Muscle of leg (tissue), 11 donors: ENCODE results near the gene PGLYRP2. TPM values are rescaled to one million over a fixed set of nuclear protein-coding genes. Genes with fewer than 3 reads are reported as not detected.

ENCODE experiments used
- DNase-seq: peaks from one replicate; pipeline ENCODE4 v3.0.0; 2013
- H3K27ac ChIP-seq: one replicate; pipeline ENCODE4 v1.5.1; 2013; ENCODE audit warnings: mild to moderate bottlenecking, low read length, control low read depth
- H3K27me3 ChIP-seq: one replicate; pipeline ENCODE4 v1.6.1; 2013; ENCODE audit warnings: low read length; ENCODE audit not compliant: control insufficient read depth, insufficient read depth
- H3K36me3 ChIP-seq: one replicate; pipeline ENCODE4 v1.6.1; 2013; ENCODE audit warnings: low read length; ENCODE audit not compliant: control insufficient read depth, insufficient read depth
- H3K4me1 ChIP-seq: one replicate; pipeline ENCODE4 v1.6.1; 2013; ENCODE audit warnings: low read length; ENCODE audit not compliant: control insufficient read depth, insufficient read depth
- H3K4me3 ChIP-seq: one replicate; pipeline ENCODE4 v1.5.1; 2013; ENCODE audit warnings: low read length, control low read depth
- H3K9me3 ChIP-seq: replicated peaks from 2 replicates; pipeline ENCODE4 v1.6.1; 2013; ENCODE audit warnings: low read depth, low read length; ENCODE audit not compliant: control insufficient read depth
- WGBS: methylation state at CpG from one replicate; pipeline ENCODE4 v1.1.5; 2013; ENCODE audit warnings: missing lambda C conversion rate; ENCODE audit not compliant: insufficient coverage; 5-methylcytosine and 5-hydroxymethylcytosine counted together
- polyA plus RNA-seq, 8 donors: library from polyadenylated mRNA; unstranded; fragments of 120-200 nt; gene quantifications; one replicate each; pipeline versions ENCODE4 v1.2.1 to v1.2.3, GENCODE V29; 2013; ENCODE audit warnings: inconsistent platforms in 1 of 8, low replicate concordance in 1 of 8; ENCODE audit not compliant: insufficient read length in 8 of 8, insufficient read depth in 1 of 8
- total RNA-seq: library from RNA; stranded (reverse); fragments of 120-200 nt; gene quantifications from one replicate; pipeline ENCODE4 v1.2.4, GENCODE V29; 2013

Gene PGLYRP2
- total and polyA plus RNA-seq, 9 donors = 0.28 TPM; not detected in 8

DNA sequence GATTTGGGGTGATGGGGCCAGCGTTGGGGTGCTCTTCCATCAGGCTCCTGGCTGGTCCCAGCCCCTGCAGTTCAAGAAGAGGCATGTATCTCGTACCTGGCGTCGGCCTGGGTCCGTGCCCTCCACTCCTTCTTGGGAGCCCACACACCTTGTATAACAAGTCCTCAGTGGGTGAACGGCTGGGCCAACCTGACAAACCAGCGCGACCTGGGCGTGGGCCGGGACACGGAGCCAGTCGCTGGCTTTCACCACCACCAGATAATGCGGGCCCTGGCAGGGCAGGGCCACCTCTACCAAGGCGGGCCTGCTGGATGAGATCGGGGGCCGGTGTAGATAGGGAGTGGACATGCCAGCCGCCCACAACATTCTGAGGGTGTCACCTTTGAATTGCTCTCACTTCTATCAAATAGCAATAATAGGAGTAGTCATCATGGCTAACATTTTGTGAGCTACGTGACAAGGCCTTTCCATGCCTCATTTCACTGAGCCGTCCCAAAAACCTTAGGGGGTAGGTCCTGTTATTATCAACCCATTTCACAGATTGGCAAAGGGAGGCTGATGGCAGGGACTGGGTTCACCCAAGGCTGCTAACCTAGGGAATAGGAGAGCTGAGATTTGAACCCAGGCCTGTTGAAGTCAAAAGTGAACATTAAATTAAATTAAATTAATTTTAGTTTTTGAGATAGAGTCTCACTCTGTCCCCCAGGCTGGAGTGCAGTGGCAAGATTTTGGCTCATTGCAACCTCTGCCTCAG lies 32.5 kb upstream of the PGLYRP2 start:
- H3K9me3 ChIP-seq = no peaks in the 10 kb centered on the region
- peaks cover 33% of the 10 kb centered on the region for H3K27me3 ChIP-seq
- no peak for DNase-seq
- 93% methylated on average over 12 of the region's 19 CpGs for WGBS
- H3K4me3 ChIP-seq = no peak overlapping the region
- H3K36me3 ChIP-seq = no peaks in the 10 kb centered on the region
- peaks cover 5% of the 10 kb centered on the region for H3K4me1 ChIP-seq
- no peak overlapping the region for H3K27ac ChIP-seq

DNA sequence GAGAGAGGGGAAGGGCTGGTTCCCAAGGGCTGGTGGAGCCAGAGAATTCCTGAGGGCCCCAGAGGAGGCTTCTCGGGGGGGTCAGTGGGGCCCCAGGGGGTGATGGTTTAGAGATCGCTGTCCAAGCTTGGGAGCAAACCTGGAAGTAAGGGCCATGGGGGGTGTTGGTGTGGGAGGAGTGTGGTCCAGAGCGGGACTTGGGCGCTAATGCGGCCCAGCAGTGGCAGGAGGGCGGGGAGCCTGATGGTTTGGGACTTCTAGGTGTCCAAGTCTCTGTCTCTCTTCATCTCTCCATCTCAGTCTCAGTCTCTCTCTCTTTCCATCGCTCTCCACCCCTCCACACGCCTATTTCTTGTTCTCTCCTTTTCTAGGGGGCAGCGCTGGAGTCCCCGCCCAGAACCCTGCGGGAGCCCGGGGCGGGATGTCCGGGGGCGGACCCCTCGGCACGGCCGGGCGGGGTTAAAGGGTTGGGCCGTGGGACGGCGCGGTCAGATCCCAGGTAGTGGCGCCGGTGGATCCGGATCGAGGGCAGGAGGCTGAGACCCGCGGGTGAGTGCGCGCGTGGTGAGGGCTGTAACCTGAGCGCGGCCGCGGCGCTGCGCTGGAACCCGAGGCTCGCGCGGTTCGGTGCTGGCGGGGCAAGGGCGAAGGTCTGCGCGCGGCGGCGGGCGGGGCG lies 28.9 kb upstream of the PGLYRP2 start, which contains the start of gene CYP4F22:
CYP4F22 (plus strand) TSS at position 491 of the 676 bp plus-strand sequence. CDS start 16,812 bp downstream, outside the sequence.
- DNase-seq = no peak
- 3% methylated on average over 47 of the region's 52 CpGs for WGBS
- Histone ChIP-seq H3K27me3 (peaks cover 40% of the 10 kb centered on the region), H3K36me3 (no peaks in the 10 kb centered on the region), H3K9me3 (no peaks in the 10 kb centered on the region), H3K4me3 (no peak within 1 kb of the TSS), H3K27ac (no peak within 1 kb of the TSS), H3K4me1 (peaks cover 5% of the 10 kb centered on the region)

DNA sequence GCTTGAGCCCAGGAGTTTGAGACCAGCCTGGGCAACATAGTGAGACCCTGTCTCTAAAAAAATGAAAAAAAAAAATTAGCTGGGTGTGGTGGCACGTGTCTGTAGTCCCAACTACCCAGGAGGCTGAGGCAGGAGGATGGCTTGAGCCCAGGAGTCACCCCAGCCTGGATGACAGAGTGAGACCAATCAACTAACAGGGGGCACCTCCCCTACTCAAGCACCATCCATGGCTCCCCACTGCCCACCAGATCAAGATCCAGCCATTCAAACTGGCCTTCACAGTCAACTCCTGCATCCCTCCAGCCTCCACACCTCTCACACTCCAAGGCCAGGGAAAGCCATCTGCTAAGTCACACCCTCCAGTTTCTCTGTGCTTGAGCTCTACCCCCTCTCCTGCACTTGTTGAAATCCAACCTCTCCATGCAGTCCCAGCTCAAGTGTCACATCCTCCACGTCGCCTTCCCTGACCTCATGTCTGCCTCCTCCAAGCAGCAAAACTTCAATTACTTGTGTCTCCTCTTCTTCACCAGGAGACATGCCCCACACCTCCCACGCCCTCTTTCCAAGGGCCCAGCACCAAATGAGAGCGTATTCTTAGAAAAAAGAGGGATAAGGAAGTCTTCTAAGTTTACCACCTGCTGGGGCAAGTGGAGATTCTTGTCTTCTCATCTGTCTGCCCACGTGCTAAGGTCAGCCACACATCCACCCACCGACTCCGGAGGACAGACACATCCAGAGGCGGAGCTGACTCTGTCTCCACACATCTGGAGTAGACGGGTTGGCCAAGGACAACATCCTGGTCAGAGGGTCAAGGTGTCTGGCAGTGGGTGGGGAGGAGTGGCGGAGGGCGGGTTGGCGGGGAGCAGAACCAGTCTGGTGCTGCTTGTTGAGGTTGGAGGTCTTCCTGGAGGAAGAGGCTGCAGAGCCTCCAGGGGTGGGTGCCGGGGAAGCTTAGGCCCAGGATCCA lies 28.1 kb upstream of the PGLYRP2 start:
- no peaks in the 10 kb centered on the region for H3K36me3 ChIP-seq
- H3K4me1 ChIP-seq = peaks cover 5% of the 10 kb centered on the region
- H3K27me3 ChIP-seq = peaks cover 41% of the 10 kb centered on the region
- no peak overlapping the region for H3K4me3 ChIP-seq
- no peaks in the 10 kb centered on the region for H3K9me3 ChIP-seq
- H3K27ac ChIP-seq = no peak overlapping the region
- WGBS = 59% methylated on average over 10 of the region's 14 CpGs
- DNase-seq = no peak

DNA sequence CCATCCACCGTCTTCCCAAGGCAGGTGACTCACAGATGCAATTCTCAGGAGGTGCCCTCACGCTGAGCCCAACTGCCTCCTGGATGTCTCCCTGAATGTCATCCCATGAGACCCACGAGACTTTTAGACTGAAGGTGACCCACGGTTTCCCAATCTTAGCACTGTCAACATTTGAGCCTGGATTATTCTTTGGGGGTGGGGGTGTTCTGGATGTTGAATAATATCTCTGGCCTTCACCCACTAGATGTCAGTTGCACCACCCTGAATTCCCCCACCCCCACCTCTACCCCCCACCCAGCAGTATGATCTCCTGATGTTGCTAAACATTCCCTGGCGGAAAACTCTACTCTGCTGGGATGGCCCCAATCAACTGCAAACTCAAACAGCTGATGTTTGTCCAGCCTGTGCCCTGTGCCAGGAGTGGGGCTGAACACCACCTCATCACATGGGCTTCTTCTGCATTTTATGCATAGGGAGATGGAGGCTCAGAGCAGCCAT lies 26.8 kb upstream of the PGLYRP2 start:
- H3K27me3 ChIP-seq = peaks cover 43% of the 10 kb centered on the region
- peaks cover 5% of the 10 kb centered on the region for H3K4me1 ChIP-seq
- no peak for DNase-seq
- WGBS = 29% methylated on average over 1 of the region's 5 CpGs
- H3K36me3 ChIP-seq = no peaks in the 10 kb centered on the region
- H3K9me3 ChIP-seq = no peaks in the 10 kb centered on the region
- no peak overlapping the region for H3K27ac ChIP-seq
- no peak overlapping the region for H3K4me3 ChIP-seq

DNA sequence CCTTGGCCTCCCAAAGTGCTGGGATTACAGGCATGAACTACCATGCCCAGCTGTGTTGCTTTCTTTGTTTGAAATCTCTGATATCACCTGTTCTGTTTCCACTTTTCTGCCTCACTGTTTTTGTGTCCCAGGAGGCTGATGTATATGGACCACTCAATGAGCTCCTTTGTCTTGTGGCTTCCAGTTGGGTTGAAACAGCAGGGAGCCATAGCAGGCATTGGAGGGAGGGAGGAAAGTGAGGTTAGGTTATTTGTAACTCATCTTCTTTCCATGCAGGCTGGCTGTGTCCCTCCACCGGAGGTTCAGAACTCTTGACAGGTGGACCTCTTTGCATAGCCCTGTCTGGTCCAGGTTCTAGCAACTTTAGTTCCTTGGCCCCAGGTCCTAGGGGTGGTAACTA lies 23.0 kb upstream of the PGLYRP2 start:
- no peak for DNase-seq
- Histone ChIP-seq H3K4me1 (no peaks in the 10 kb centered on the region), H3K27ac (no peak overlapping the region), H3K36me3 (no peaks in the 10 kb centered on the region), H3K9me3 (no peaks in the 10 kb centered on the region), H3K27me3 (peaks cover 20% of the 10 kb centered on the region), H3K4me3 (no peak overlapping the region)
- WGBS = no CpG with 5 or more reads among the region's 1 CpG

DNA sequence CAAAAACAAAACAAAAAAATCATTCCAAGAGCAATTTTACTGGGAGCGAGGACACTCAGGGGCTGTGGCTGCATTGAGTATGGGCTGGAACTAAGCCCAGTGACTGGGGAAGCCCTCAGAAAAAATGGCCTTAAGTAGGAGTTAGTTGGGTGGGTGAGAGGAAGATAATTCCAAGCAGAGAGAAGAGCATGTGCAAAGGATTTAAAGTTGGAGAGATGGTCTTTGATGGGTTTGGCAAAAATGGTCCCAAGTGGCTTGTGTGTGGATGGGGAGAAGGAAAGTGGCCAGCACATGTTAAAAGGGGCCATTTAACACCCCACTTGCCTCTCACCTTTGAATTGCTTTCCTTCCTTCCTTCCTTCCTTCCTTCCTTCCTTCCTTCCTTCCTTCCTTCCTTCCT lies 22.3 kb upstream of the PGLYRP2 start:
- Histone ChIP-seq H3K36me3 (no peaks in the 10 kb centered on the region), H3K27ac (no peak overlapping the region), H3K4me1 (no peaks in the 10 kb centered on the region), H3K4me3 (no peak overlapping the region), H3K9me3 (no peaks in the 10 kb centered on the region), H3K27me3 (peaks cover 15% of the 10 kb centered on the region)
- 33% methylated on average over 1 of the region's 1 CpG for WGBS
- DNase-seq = peak; percentile 12

DNA sequence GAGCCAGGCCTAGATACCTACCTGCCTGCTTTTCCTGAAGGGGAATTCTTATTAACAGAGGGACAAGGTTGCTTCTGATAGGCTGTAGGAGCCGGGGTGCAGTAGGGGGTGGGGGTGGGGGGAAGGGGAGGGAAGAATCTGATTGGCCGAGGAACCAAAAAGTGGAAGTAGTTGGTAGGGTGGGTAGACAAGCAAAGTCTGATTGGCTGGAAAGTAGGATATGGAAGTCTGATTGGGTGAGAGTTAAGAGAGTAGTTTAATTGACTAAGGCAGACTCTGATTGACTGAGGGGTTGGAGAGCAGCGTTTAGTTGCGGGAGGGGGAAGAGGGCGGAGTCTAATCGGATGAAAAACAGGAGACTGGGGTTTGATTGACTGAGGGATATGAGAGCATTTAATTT lies 19.6 kb upstream of the PGLYRP2 start:
- Histone ChIP-seq H3K4me1 (no peaks in the 10 kb centered on the region), H3K36me3 (no peaks in the 10 kb centered on the region), H3K9me3 (no peaks in the 10 kb centered on the region), H3K27ac (no peak overlapping the region), H3K4me3 (no peak overlapping the region), H3K27me3 (peaks cover 9% of the 10 kb centered on the region)
- DNase-seq = no peak
- 34% methylated on average over 5 of the region's 6 CpGs for WGBS

DNA sequence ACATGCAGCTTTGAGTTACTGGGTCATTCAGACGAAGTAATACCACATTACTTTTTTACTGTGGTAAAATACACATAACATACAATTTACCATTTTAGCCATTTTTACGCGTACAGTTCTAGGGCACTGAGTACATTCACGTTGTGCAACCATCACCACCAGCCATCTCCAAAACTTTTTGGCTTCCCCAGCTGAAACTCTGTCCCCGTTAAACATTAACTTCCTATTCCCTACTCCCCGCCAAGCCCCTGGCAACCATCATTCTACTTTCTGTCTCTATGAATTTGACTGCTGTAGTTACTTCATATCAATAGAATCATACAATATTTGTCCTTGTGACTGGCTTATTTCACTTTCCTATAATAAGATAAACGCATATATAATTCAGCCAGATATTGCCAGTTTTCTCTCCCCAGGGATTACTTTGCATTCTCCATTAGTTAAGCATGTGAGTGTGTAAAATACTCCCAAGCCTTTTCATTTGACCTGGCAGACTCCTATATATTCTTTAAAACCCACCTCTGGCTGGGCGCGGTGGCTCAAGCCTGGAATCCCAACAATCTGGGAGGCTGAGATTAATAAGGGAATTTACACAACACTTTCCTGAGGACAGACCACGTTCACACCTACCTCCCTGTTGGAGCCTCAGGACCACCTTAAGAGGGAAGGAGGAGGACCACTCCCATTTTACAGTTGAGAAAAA lies 19.0 kb upstream of the PGLYRP2 start:
- Histone ChIP-seq H3K4me1 (no peaks in the 10 kb centered on the region), H3K27me3 (peaks cover 9% of the 10 kb centered on the region), H3K36me3 (no peaks in the 10 kb centered on the region), H3K4me3 (no peak overlapping the region), H3K9me3 (no peaks in the 10 kb centered on the region), H3K27ac (no peak overlapping the region)
- 58% methylated on average over 5 of the region's 10 CpGs for WGBS
- no peak for DNase-seq

DNA sequence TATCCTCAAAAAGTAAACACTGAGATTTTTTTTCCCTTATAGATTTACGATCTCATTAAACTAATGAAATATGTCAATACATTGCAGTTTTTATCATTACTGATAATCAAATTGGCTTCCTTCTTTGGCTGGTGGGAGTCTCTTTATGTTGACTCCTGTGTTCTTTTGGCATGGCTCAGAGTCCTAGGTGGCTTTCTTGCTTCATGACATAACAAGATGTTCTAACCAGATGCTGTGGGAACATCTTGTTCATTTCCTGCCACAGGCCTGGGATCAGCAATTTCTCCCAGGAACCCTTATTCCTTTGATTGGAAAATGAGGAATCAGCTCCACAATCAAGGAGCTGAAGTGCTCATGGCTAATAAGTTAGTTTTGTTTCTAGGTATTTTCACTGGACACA lies 15.8 kb upstream of the PGLYRP2 start:
- Histone ChIP-seq H3K36me3 (no peaks in the 10 kb centered on the region), H3K9me3 (no peaks in the 10 kb centered on the region), H3K27ac (no peak overlapping the region), H3K4me3 (no peak overlapping the region), H3K27me3 (peaks cover 5% of the 10 kb centered on the region), H3K4me1 (no peaks in the 10 kb centered on the region)
- no CpG with 5 or more reads among the region's 1 CpG for WGBS
- no peak for DNase-seq
